ENCODE measurements around the gene FOXK1. TPM values are rescaled to one million over a fixed set of nuclear protein-coding genes. Genes with fewer than 3 reads are reported as not detected.

FOXK1 gene
- total and polyA plus RNA-seq, 8 donors = 3.9 to 20.6 (median 15.5) TPM

GRCh38 chr7:4734587-4735345, 52.7 kb downstream of the FOXK1 start:
- Histone ChIP-seq H3K27me3 (no peaks in the 10 kb centered on the region), H3K4me3 (no peak overlapping the region), H3K27ac (no peak overlapping the region), H3K36me3 (no peaks in the 10 kb centered on the region), H3K9me3 (no peaks in the 10 kb centered on the region), H3K4me1 (peaks cover 0 to 3% (median 0%) of the 10 kb centered on the region in 3 donors)
- ATAC-seq = no peak
- intact Hi-C loops (cut with DNase I) = no loop called here
- FAIRE-seq = no peak
- 90 to 91% methylated on average over 23 of the region's 23 CpGs for WGBS, 2 donors
- DNase-seq = no peak
- TF ChIP-seq CTCF (IDR thresholded peaks at IDR 0.05) = no peak

- no peak overlapping the region for H3K4me3 ChIP-seq
- DNase-seq = no peak
- no peak for TF ChIP-seq CTCF (IDR thresholded peaks at IDR 0.05)
- ATAC-seq = no peak
- H3K27me3 ChIP-seq = no peaks in the 10 kb centered on the region
- no peak overlapping the region for H3K27ac ChIP-seq
- H3K9me3 ChIP-seq = no peaks in the 10 kb centered on the region
- FAIRE-seq = no peak
- 93 to 94% methylated on average over 15 of the region's 15 CpGs for WGBS, 2 donors
- H3K4me1 ChIP-seq = peaks cover 0 to 5% (median 0%) of the 10 kb centered on the region in 3 donors
- intact Hi-C loops (cut with DNase I) = no loop called here
- H3K36me3 ChIP-seq = peaks cover 0 to 12% (median 5%) of the 10 kb centered on the region in 3 donors
Observed at GRCh38 chr7:4737300-4737699, 55.2 kb downstream of the FOXK1 start.

- Histone ChIP-seq H3K27me3 (no peaks in the 10 kb centered on the region), H3K27ac (peak overlapping the region in 3 of 4 donors; percentile 8 to 53 (median 9)), H3K9me3 (no peaks in the 10 kb centered on the region), H3K4me3 (peak overlapping the region in 2 of 4 donors; percentile 13 to 22), H3K36me3 (peaks cover 0 to 14% (median 5%) of the 10 kb centered on the region in 3 donors), H3K4me1 (peaks cover 0 to 5% (median 2%) of the 10 kb centered on the region in 3 donors)
- TF ChIP-seq CTCF (IDR thresholded peaks at IDR 0.05) = no peak
- intact Hi-C loops (cut with DNase I) = no loop called here
- DNase-seq (peak in 2 of 6 donors; percentile 21 to 40), ATAC-seq (peak; percentile 53 to 73 (median 70)), FAIRE-seq (no peak)
- WGBS, 2 donors = 34 to 39% methylated on average over 23 of the region's 23 CpGs
Observed at GRCh38 chr7:4738711-4739527, 56.8 kb downstream of the FOXK1 start.

- ATAC-seq (peak; percentile 55 to 79 (median 71)), FAIRE-seq (no peak), DNase-seq (peak in 2 of 6 donors; percentile 30 to 36)
- intact Hi-C loops (cut with DNase I) = no loop called here
- H3K36me3 ChIP-seq = peaks cover 0 to 14% (median 5%) of the 10 kb centered on the region in 3 donors
- peak overlapping the region in 2 of 4 donors; percentile 9 to 53 for H3K27ac ChIP-seq
- peak overlapping the region in 2 of 4 donors; percentile 13 to 22 for H3K4me3 ChIP-seq
- peaks cover 0 to 10% (median 8%) of the 10 kb centered on the region in 3 donors for H3K4me1 ChIP-seq
- H3K27me3 ChIP-seq = no peaks in the 10 kb centered on the region
- no peak for TF ChIP-seq CTCF (IDR thresholded peaks at IDR 0.05)
- no peaks in the 10 kb centered on the region for H3K9me3 ChIP-seq
- 27 to 28% methylated on average over 16 of the region's 16 CpGs for WGBS, 2 donors
Observed at GRCh38 chr7:4739528-4739992, 57.5 kb downstream of the FOXK1 start.
